GM12878 (cell line): ENCODE data around the gene COG7. TPM values are rescaled to one million over a fixed set of nuclear protein-coding genes. Genes with fewer than 3 reads are reported as not detected.

Experiments
- GABPA ChIP-seq: IDR thresholded peaks from 2 replicates; pipeline ENCODE4 v1.6.1; 2014; ENCODE audit warnings: antibody characterized with exemption, low read depth, mild to moderate bottlenecking, inconsistent platforms
- HCFC1 ChIP-seq: fragments of 150-350 bp; IDR thresholded peaks from 2 replicates; pipeline ENCODE4 v1.6.1; 2014; ENCODE audit warnings: low read length
- RCOR1 ChIP-seq: conservative IDR thresholded peaks from 2 replicates; pipeline ENCODE4 v1.6.1; 2012; ENCODE audit warnings: low read depth, low read length, improper control_type of control experiment
- polyA plus RNA-seq, 11 experiments: library from polyadenylated mRNA; depleted of rRNA in 4 of 11; unstranded in 6 of 11; stranded (reverse) in 5 of 11; fragments of >200 nt; fragmentation: Nextera tagmentation in 4 of 11; fragmentation: Illumina TruSeq in 1 of 11; extraction: Ambion mirVana in 4 of 11; extraction: Trizol in 1 of 11; gene quantifications; 1 replicate in 1 of 11; 2 replicates in 10 of 11; pipeline versions ENCODE4 v1.2.1 to v1.2.3, GENCODE V29; 2011 to 2016; ENCODE audit warnings: inconsistent platforms in 2 of 11, missing spikeins in 2 of 11, low read depth in 1 of 11
- total RNA-seq, 4 experiments: library from RNA; depleted of rRNA in 3 of 4; stranded (reverse); fragments of >200 nt in 3 of 4; fragmentation: Illumina TruSeq in 1 of 4; extraction: Trizol in 1 of 4; gene quantifications; 2 replicates each; pipeline versions ENCODE4 v1.2.1 to v1.2.3, GENCODE V29; 2013 to 2021
- TF ChIP-seq, protein P1 (sequence below): fragments of 450-650 bp; conservative IDR thresholded peaks from 2 replicates; pipeline ENCODE4 v1.6.1; 2017; ENCODE audit warnings: mild to moderate bottlenecking, moderate library complexity
- TF ChIP-seq, protein P2 (sequence below): fragments of 450-650 bp; IDR thresholded peaks from 2 replicates; pipeline ENCODE4 v1.6.1; 2016; ENCODE audit warnings: mild to moderate bottlenecking
- TF ChIP-seq, protein P3 (sequence below): IDR thresholded peaks from 2 replicates; pipeline ENCODE4 v1.6.1; 2011; ENCODE audit warnings: low read depth, mild to moderate bottlenecking, low read length, moderate library complexity, borderline replicate concordance; ENCODE audit errors: extremely low read depth
- TF ChIP-seq, protein P4 (sequence below): fragments of 450-650 bp; IDR thresholded peaks from 2 replicates; pipeline ENCODE4 v1.6.1; 2017; ENCODE audit warnings: mild to moderate bottlenecking, moderate library complexity

The COG7 gene
- total and polyA plus RNA-seq, 10 of the 15 experiments (the other 5 are each of a cell fraction or from before 2014, with no cell fraction given) = 2.9 to 24.0 (median 10.0) TPM

DNA sequence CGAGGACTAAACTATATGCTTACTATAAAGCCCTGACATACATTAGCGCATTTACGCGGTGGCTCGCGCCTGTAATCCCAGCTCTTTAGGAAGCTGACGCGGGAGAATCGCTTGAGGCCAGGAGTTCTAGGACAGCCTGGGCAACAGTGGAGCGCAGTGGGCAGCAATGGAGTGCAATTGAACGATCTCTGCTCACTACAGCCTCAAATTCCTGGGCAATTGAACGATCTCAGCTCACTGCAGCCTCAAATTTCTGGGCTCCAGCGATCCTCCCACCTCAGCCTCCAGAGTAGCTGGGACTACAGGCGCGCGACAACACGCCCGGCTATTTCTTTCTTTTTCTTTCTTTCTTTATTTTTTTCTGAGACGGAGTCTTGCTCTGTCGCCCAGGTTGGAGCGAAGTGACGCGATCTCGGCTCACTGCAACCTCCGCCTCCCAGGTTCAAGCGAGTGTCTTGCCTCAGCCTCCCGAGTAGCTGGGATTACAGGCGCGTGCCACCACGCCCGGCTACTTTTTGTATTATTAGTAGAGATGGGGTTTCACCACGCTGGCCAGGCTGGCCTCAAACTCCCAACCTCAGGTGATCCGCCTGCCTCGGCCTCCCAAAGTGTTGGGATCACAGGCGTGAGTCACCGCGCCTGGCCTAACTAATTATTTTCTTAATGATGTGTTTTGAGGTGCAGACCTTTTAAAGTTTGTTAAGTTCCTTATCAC is 506 bp upstream of the COG7 start (continued):
- TF ChIP-seq, protein P1, sequence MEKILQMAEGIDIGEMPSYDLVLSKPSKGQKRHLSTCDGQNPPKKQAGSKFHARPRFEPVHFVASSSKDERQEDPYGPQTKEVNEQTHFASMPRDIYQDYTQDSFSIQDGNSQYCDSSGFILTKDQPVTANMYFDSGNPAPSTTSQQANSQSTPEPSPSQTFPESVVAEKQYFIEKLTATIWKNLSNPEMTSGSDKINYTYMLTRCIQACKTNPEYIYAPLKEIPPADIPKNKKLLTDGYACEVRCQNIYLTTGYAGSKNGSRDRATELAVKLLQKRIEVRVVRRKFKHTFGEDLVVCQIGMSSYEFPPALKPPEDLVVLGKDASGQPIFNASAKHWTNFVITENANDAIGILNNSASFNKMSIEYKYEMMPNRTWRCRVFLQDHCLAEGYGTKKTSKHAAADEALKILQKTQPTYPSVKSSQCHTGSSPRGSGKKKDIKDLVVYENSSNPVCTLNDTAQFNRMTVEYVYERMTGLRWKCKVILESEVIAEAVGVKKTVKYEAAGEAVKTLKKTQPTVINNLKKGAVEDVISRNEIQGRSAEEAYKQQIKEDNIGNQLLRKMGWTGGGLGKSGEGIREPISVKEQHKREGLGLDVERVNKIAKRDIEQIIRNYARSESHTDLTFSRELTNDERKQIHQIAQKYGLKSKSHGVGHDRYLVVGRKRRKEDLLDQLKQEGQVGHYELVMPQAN = no peak
- TF ChIP-seq, protein P2, sequence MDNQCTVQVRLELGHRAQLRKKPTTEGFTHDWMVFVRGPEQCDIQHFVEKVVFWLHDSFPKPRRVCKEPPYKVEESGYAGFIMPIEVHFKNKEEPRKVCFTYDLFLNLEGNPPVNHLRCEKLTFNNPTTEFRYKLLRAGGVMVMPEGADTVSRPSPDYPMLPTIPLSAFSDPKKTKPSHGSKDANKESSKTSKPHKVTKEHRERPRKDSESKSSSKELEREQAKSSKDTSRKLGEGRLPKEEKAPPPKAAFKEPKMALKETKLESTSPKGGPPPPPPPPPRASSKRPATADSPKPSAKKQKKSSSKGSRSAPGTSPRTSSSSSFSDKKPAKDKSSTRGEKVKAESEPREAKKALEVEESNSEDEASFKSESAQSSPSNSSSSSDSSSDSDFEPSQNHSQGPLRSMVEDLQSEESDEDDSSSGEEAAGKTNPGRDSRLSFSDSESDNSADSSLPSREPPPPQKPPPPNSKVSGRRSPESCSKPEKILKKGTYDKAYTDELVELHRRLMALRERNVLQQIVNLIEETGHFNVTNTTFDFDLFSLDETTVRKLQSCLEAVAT = peak; percentile 90
- TF ChIP-seq GABPA = no peak
- no peak for TF ChIP-seq HCFC1
- TF ChIP-seq, protein P3, sequence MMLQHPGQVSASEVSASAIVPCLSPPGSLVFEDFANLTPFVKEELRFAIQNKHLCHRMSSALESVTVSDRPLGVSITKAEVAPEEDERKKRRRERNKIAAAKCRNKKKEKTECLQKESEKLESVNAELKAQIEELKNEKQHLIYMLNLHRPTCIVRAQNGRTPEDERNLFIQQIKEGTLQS = no peak
- no peak for TF ChIP-seq RCOR1
- TF ChIP-seq, protein P4, sequence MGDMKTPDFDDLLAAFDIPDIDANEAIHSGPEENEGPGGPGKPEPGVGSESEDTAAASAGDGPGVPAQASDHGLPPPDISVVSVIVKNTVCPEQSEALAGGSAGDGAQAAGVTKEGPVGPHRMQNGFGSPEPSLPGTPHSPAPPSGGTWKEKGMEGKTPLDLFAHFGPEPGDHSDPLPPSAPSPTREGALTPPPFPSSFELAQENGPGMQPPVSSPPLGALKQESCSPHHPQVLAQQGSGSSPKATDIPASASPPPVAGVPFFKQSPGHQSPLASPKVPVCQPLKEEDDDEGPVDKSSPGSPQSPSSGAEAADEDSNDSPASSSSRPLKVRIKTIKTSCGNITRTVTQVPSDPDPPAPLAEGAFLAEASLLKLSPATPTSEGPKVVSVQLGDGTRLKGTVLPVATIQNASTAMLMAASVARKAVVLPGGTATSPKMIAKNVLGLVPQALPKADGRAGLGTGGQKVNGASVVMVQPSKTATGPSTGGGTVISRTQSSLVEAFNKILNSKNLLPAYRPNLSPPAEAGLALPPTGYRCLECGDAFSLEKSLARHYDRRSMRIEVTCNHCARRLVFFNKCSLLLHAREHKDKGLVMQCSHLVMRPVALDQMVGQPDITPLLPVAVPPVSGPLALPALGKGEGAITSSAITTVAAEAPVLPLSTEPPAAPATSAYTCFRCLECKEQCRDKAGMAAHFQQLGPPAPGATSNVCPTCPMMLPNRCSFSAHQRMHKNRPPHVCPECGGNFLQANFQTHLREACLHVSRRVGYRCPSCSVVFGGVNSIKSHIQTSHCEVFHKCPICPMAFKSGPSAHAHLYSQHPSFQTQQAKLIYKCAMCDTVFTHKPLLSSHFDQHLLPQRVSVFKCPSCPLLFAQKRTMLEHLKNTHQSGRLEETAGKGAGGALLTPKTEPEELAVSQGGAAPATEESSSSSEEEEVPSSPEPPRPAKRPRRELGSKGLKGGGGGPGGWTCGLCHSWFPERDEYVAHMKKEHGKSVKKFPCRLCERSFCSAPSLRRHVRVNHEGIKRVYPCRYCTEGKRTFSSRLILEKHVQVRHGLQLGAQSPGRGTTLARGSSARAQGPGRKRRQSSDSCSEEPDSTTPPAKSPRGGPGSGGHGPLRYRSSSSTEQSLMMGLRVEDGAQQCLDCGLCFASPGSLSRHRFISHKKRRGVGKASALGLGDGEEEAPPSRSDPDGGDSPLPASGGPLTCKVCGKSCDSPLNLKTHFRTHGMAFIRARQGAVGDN = no peak
